Sigmoid colon (tissue), 4 donors: Measurements from ENCODE around the gene PPP1R14D.

Experiments used
- CTCF ChIP-seq, 4 experiments: fragments of 450-650 bp in 3 of 4; fragments of 200-600 bp in 1 of 4; IDR thresholded peaks; one replicate each; pipeline ENCODE4 v1.5.1; 2016 to 2019; ENCODE audit warnings: antibody characterized with exemption in 4 of 4, mild to moderate bottlenecking in 3 of 4, moderate library complexity in 2 of 4
- EP300 ChIP-seq, 4 donors: sonication (generic); formaldehyde crosslinking; IDR thresholded peaks; one replicate each; pipeline ENCODE4 v1.6.1; 2017; ENCODE audit warnings: antibody characterized with exemption in 4 of 4
- POLR2A ChIP-seq, 2 donors: fragments of 450-650 bp; IDR thresholded peaks; one replicate each; pipeline ENCODE4 v1.6.1; 2016; ENCODE audit warnings: antibody characterized with exemption in 2 of 2, mild to moderate bottlenecking in 2 of 2, moderate library complexity in 2 of 2
- POLR2AphosphoS5 ChIP-seq, 4 donors: sonication (generic); formaldehyde crosslinking; IDR thresholded peaks; one replicate each; pipeline ENCODE4 v1.6.1; 2017; ENCODE audit warnings: antibody characterized with exemption in 4 of 4

- TF ChIP-seq CTCF (IDR thresholded peaks at IDR 0.05) (no peak), POLR2A (IDR thresholded peaks at IDR 0.05) (no peak), POLR2AphosphoS5 (IDR thresholded peaks at IDR 0.05) (no peak), EP300 (IDR thresholded peaks at IDR 0.05) (no peak)
Observed at GRCh38 chr15:40767838-40768500, 60.5 kb downstream of the PPP1R14D start.
